Spleen (tissue), 11 donors: ENCODE measurements around the gene MTHFR. TPM values are rescaled to one million over a fixed set of nuclear protein-coding genes. Genes with fewer than 3 reads are reported as not detected.

Experiments
- DNase-seq: peaks from one replicate; pipeline ENCODE4 v3.0.0-alpha.2; 2020
- H3K27ac ChIP-seq, 8 donors: fragments of 200-600 bp; sonication (generic) in 7 of 8; 1 replicate in 4 of 8; 2 replicates in 4 of 8; pipeline versions ENCODE4 v1.5.0 to v1.8.0; 2016 to 2021; ENCODE audit warnings: inconsistent platforms in 4 of 8, mild to moderate bottlenecking in 4 of 8, moderate library complexity in 1 of 8
- H3K27me3 ChIP-seq, 7 donors: fragments of 200-600 bp; sonication (generic) in 6 of 7; replicated peaks in 1 of 7; 1 replicate in 4 of 7; 2 replicates in 3 of 7; pipeline versions ENCODE4 v1.5.0 to v1.8.0; 2016 to 2021; ENCODE audit warnings: inconsistent platforms in 3 of 7, mild to moderate bottlenecking in 1 of 7
- H3K36me3 ChIP-seq, 6 donors: fragments of 200-600 bp; sonication (generic) in 5 of 6; 1 replicate in 4 of 6; 2 replicates in 2 of 6; pipeline versions ENCODE4 v1.5.0 to v1.8.0; 2016 to 2021; ENCODE audit warnings: inconsistent platforms in 2 of 6
- H3K4me1 ChIP-seq, 6 donors: fragments of 200-600 bp; sonication (generic) in 5 of 6; 1 replicate in 3 of 6; 2 replicates in 3 of 6; pipeline versions ENCODE4 v1.5.0 to v1.8.0; 2016 to 2021; ENCODE audit warnings: inconsistent platforms in 3 of 6
- H3K4me3 ChIP-seq, 8 donors: fragments of 200-600 bp; sonication (generic) in 7 of 8; 1 replicate in 4 of 8; 2 replicates in 4 of 8; pipeline versions ENCODE4 v1.5.0 to v1.8.0; 2016 to 2021; ENCODE audit warnings: inconsistent platforms in 4 of 8, mild to moderate bottlenecking in 4 of 8, moderate library complexity in 2 of 8
- H3K9me3 ChIP-seq, 8 donors: fragments of 200-600 bp; sonication (generic) in 7 of 8; 1 replicate in 4 of 8; 2 replicates in 4 of 8; pipeline versions ENCODE4 v1.5.0 to v1.8.0; 2016 to 2021; ENCODE audit warnings: inconsistent platforms in 4 of 8
- CTCF ChIP-seq, 11 experiments: fragments of 200-600 bp in 7 of 11; fragments of 450-650 bp in 4 of 11; sonication (generic) in 4 of 11; IDR thresholded peaks in 8 of 11; conservative IDR thresholded peaks in 3 of 11; 1 replicate in 7 of 11; 2 replicates in 4 of 11; pipeline versions ENCODE4 v1.4.0 to v1.8.0; 2016 to 2021; ENCODE audit warnings: antibody characterized with exemption in 11 of 11, inconsistent platforms in 4 of 11, mild to moderate bottlenecking in 1 of 11
- POLR2A ChIP-seq, 3 donors: fragments of 450-650 bp; IDR thresholded peaks; one replicate each; pipeline ENCODE4 v1.5.1; 2017; ENCODE audit warnings: antibody characterized with exemption in 3 of 3, mild to moderate bottlenecking in 1 of 3
- POLR2AphosphoS5 ChIP-seq, 3 donors: sonication (generic); formaldehyde crosslinking; IDR thresholded peaks; one replicate each; pipeline ENCODE4 v1.5.1; 2017; ENCODE audit warnings: antibody characterized with exemption in 3 of 3
- WGBS, 5 donors: extraction: QIAGEN DNeasy Blood & Tissue Kit in 3 of 5; methylation state at CpG; one replicate each; pipeline versions ENCODE4 v1.1.5 to v1.1.7; 2013 to 2018; 5-methylcytosine and 5-hydroxymethylcytosine counted together
- intact Hi-C: fragments of 100-400 bp; cut with DNase I; formaldehyde crosslinking; loops from one replicate; pipeline ENCODE4 v1.15.0; 2023; ENCODE audit warnings: low total_unique reads
- polyA plus RNA-seq, 3 donors: library from polyadenylated mRNA; stranded (reverse); fragments of 200-250 nt; gene quantifications; one replicate each; pipeline ENCODE4 v1.2.1, GENCODE V29; 2013
- total RNA-seq, 7 donors: library from RNA; depleted of rRNA in 3 of 7; stranded (reverse); fragments of >200 nt in 3 of 7; fragmentation: NEBNext Ultra II Directional in 4 of 7; extraction: Animal tissue kit (Norgen Biotek cat#: 25700) in 4 of 7; gene quantifications; one replicate each; pipeline versions ENCODE4 v1.1.0 to v1.2.1, GENCODE V29; 2016 to 2021
- donor health status: healthy with polysubstance abuse.
- donor health status: DM: no; HTN: no; CAD: no; lungs with moderate emphysema.
- donor health status: DM: no; HTN: no; CAD: no.
- donor health status: Bipolar disorder and iron deficiency.
- donor health status: healthy.
- donor health status: DM: no; HTN: no; CAD: no.
- donor health status: DM: yes; HTN: yes; CAD: no.

MTHFR gene
- total and polyA plus RNA-seq, 10 donors, result 6.7 to 79.8 (median 67.7) TPM

- no peak for DNase-seq
- intact Hi-C loops, result no loop called here
- H3K9me3 ChIP-seq, result no peaks in the 10 kb centered on the region
These were observed 46.0 kb downstream of the MTHFR start for GRCh38 chr1:11759791-11760190.

GRCh38 chr1:11757047-11757446 is 48.7 kb downstream of the MTHFR start:
- DNase-seq, result no peak
- Histone ChIP-seq H3K27ac (no peak overlapping the region), H3K36me3 (no peaks in the 10 kb centered on the region), H3K27me3 (peaks cover 0 to 20% (median 9%) of the 10 kb centered on the region in 7 donors), H3K9me3 (no peaks in the 10 kb centered on the region), H3K4me1 (peaks cover 0 to 6% (median 6%) of the 10 kb centered on the region in 6 donors), H3K4me3 (no peak overlapping the region)
- 87 to 97% (median 90%) methylated on average over 1 of the region's 1 CpG for WGBS, 5 donors
- intact Hi-C loops, result no loop called here
- TF ChIP-seq CTCF (IDR thresholded peaks at IDR 0.05 in 8 of 11, conservative IDR thresholded peaks at IDR 0.05 in 3 of 11) (no peak), POLR2A (IDR thresholded peaks at IDR 0.05) (no peak), POLR2AphosphoS5 (IDR thresholded peaks at IDR 0.05) (no peak)

More at GRCh38 chr1:11759791-11760190, 46.0 kb downstream of the MTHFR start:
- Histone ChIP-seq H3K27me3 (peaks cover 0 to 29% (median 17%) of the 10 kb centered on the region in 7 donors), H3K36me3 (no peaks in the 10 kb centered on the region), H3K4me1 (peaks cover 0 to 11% (median 9%) of the 10 kb centered on the region in 6 donors), H3K27ac (no peak overlapping the region), H3K4me3 (no peak overlapping the region)
- 89 to 97% (median 93%) methylated on average over 4 of the region's 4 CpGs for WGBS, 5 donors
- no peak for TF ChIP-seq CTCF (IDR thresholded peaks at IDR 0.05 in 8 of 11, conservative IDR thresholded peaks at IDR 0.05 in 3 of 11)
- no peak for TF ChIP-seq POLR2AphosphoS5 (IDR thresholded peaks at IDR 0.05)
- TF ChIP-seq POLR2A (IDR thresholded peaks at IDR 0.05), result no peak

- WGBS, 5 donors, result 50 to 83% (median 74%) methylated on average over 3 to 7 of the region's 7 CpGs
These were observed 52.1 kb downstream of the MTHFR start for GRCh38 chr1:11753555-11754208.

More at GRCh38 chr1:11753555-11754208, 52.1 kb downstream of the MTHFR start:
- H3K36me3 ChIP-seq, result peaks cover 0 to 32% (median 25%) of the 10 kb centered on the region in 6 donors
- no peak for DNase-seq
- peak in 1 of 3 donors; percentile 63 for TF ChIP-seq POLR2AphosphoS5 (IDR thresholded peaks at IDR 0.05)
- TF ChIP-seq POLR2A (IDR thresholded peaks at IDR 0.05), result no peak
- TF ChIP-seq CTCF (IDR thresholded peaks at IDR 0.05 in 8 of 11, conservative IDR thresholded peaks at IDR 0.05 in 3 of 11), result no peak
- intact Hi-C loops, result no loop called here
- no peak overlapping the region for H3K4me3 ChIP-seq
- peaks cover 0 to 8% (median 6%) of the 10 kb centered on the region in 6 donors for H3K4me1 ChIP-seq
- H3K27me3 ChIP-seq, result peaks cover 0 to 3% (median 0%) of the 10 kb centered on the region in 7 donors
- H3K9me3 ChIP-seq, result no peaks in the 10 kb centered on the region
- no peak overlapping the region for H3K27ac ChIP-seq
